ENCODE measurements around the gene MTHFD1L.

MTHFD1L gene

DNA sequence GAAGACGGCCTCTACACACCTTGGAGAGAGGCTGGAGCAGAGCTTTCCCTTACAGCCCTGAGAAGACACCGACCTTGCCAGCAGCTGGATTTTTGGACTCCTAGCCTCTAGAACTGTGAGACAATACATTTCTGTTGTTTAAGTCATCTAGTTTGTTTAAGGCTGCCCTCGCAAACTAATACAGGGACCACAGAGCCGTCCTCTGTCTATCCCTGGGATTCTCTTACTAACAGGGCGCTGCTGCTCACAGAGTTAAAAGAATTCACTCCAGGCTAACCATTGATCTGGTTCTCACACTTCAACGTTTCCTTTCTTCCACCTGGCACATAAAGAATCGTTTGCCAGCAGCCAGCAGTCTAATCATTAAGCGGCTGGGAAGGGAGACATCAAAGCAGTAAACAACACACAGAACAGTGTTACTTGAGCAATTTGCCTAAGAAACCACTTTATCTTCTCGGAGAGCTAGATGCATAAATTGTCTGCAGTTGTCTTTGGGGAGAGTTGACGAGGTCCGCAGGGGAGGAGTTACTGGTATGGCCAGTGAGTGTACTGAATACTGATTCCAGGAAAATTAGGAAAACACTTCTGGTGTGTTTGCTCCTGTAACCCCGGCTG is 270.7 kb downstream of the MTHFD1L start:
- DNase-seq = no peak
- intact Hi-C loops (cut with DNase I) = no loop called here

DNA sequence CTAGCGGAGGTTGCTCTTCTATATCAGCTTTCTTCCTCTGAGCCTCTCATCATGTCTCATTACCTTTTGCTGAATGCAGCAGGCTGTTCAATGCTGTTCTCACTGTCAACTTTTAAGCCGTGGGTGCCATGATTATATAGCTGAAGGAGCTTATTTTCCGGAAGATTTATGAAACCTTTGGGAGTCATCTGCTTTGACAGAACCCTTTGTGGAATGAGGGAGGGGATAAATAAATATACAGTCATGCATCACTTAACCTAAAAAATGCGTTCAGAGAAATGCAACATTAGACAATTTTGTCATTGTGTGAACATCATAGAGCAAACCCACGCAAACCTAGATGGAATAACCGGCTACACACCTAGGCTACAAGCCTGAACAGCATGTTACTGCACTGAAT is 272.0 kb downstream of the MTHFD1L start:
- DNase-seq = no peak
- intact Hi-C loops (cut with DNase I) = no loop called here

DNA sequence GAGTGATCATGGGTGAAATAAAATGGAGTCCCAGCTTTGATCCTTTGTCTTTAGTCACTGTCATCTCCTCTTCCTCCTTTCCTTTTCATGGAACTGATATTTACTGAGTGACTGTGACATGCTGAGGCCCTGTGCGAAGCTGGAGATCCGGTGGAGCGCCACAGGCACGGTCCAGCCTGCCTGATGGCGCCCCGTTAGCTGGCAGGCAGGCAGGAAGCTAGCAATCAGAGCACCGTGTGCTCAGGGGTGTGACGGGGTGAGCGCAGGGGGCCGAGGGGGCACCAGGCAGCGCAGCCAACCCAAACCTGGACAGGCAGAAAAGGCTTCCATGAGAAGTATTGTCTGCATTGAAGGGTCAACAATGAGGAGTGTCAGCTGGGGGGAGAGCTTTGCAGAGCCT is 274.0 kb downstream of the MTHFD1L start:
- DNase-seq = no peak
- intact Hi-C loops (cut with DNase I) = no loop called here

DNA sequence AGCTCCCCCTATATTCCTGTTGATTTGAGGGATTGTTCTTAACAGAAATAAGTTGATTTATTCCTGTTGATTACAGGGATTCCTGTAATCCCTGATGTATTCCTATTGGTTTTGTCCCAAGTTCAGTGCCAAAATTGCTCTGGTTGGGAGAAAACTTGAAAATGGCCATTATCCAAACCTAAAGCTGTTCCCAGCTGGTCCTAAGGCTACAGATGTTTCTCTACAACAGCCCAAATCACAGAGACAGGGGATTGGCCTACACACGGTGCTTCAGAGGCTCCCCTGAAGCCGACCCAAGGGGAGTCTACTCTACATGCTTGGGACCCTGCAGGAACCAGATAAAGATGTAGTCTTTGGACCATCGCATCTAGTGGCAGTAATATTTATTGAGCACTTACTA is 275.3 kb downstream of the MTHFD1L start:
- no peak for DNase-seq
- intact Hi-C loops (cut with DNase I) = no loop called here

DNA sequence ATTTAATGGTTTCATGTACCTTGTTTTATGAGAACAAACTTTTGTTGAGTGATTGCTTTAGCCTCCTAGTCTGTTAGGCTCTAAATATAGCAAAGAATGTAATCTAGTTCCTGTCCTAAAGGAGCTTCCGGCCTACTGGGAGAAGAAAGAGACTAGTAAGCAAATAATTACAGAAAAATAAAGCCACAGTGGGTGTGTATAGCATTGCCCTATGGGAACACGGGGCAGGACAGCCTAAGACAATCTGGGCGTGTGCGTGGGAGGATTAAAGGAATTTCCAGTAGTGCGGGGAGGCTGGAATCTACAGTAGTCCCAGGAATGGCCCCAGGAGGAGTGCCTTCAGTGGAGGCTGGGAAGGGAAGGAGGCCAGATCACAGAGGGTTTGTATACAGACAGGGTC is 276.2 kb downstream of the MTHFD1L start:
- intact Hi-C loops (cut with DNase I) = no loop called here
- no peak for DNase-seq

DNA sequence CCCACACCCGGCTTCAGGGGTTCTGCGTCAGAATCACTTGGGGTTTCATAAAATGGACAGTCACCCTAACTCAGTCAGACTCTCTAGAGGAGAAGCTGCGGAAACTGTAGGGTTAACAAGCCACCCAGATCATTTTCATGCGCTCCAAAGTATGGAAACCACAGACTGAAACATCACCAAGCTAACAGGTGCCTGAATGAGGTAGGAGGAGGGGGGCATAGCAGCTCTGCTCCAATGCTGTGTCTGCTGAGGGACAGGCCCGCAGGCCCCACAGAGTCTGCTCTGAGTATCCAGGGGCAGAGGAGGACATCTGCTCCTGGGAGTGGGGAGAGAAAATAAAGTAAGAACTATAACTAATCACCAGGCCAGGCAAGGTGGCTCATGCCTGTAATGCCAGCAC is 277.2 kb downstream of the MTHFD1L start:
- no peak for DNase-seq
- intact Hi-C loops (cut with DNase I) = no loop called here

DNA sequence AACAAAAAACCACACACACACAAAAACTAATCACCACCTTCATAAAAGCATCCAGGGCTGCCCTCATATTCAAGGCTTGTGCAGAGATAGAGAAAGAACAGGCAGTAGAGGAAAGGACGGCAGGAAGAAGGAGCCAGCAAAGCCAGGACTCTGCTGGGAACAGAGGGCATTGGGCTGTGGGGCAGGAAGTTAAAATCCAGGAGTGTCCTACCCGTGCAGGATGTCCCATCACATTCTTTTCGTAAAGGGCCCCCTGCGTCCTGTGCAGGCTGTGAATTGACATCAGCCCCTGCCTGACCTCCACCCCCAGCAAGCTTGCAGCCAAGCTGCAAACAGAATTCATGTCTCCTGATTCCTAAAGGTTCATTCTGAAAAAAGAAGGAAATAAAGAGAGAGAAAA is 277.8 kb downstream of the MTHFD1L start:
- intact Hi-C loops (cut with DNase I) = no loop called here
- DNase-seq = peak in 1 of 10 donors; percentile 33

DNA sequence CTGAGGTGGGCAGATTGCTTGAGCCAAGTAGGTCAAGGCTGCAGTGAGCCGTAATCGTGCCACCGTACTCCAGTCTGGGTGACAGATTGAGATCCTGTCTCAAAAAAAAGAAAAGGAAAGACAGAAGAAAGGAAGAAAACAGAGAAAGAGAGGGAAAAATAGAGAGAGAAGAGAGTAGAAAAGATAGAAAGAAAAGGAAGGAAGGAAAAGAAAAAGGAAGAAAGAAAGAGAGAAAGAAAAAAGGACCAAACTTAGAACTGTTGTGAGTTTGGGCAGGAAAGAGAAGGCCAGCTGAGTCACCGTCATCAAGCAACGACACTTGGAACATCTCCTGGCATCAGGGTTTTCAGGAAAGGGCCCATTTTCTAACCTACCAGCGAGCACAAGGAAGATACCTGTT is 278.3 kb downstream of the MTHFD1L start:
- DNase-seq = no peak
- intact Hi-C loops (cut with DNase I) = no loop called here

DNA sequence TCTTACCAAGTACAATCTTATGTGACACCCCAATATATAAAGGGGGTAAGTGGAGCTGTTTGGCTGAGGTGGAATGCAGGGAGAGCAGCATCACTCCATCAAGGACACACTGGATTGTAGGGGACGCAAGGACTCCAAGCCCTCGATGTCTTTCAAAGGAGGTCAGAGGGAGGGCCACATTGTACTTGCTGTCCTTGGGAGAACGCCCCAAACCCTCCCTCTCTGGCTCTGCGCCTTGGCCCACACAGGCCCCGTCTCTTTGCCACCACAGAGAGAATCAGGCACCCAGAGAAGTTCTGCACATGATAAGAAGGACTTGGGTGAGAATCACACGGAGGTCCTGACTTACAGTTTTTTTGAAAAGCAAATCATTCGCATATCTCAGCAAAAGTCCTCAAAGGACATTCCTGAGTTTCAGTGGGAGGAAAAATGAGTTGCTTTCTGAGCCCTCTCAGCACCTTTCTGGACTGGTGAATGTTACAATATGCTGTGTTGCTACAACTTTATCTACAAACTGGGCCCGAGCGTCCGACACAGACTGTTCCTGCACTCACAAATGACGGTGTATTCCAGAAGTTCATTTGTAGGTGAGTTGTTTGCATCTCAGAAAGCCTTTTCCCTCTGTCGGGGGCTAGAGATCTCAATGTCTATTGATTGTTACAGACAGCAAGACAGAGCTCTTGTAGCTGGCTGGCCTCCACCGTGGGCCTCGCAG is 281.8 kb downstream of the MTHFD1L start:
- intact Hi-C loops (cut with DNase I) = no loop called here
- DNase-seq = peak in 1 of 10 donors; percentile 20

DNA sequence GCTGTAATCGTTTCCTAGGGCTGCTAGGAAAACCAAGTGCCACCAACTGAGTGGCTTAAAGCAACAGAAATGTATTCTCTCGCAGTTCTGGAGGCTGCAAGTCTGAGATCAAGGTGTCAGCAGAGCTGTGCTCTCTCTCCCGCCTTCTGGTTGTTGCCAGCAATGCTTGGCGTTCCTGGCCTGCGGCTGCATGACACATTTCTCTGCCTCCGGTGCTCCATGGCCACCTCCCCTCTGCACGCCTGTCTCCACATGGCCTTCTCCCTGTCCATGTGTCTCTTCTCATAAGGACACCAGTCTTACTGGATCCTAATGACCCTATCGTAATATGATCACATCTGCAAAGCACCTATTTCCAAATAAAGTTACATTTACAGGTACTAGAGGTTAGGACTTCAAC is 282.6 kb downstream of the MTHFD1L start:
- no peak for DNase-seq
- intact Hi-C loops (cut with DNase I) = no loop called here

DNA sequence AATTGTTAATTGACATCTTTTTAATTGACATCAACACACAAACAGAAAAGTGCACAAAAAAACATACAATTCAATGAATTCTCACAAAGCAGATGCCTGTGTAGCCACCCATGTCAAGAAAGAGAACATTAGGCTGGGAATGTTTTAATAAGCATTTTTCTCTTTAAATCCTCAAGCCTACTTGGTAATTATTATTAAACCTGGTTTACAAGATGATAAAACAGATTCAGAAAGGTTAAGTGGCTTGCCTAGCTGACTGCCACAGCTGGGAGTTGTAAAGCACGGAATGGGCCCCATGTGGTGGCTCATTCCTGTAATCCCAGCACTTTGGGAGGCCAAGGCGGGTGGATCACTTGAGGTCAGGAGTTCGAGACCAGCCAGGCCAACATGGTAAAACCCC is 284.3 kb downstream of the MTHFD1L start:
- intact Hi-C loops (cut with DNase I) = no loop called here
- no peak for DNase-seq

Data from posterior cingulate gyrus (tissue), 11 donors.